H1 (cell line): Measurements from ENCODE around the gene NTN1. TPM values are rescaled to one million over a fixed set of nuclear protein-coding genes. Genes with fewer than 3 reads are reported as not detected.

Source experiments
- CTCF ChIA-PET: fragments of 300-600 bp; sonication (Branson Sonifier 250); formaldehyde crosslinking; loops from one replicate; lab custom pipeline; 2021; ENCODE audit not compliant: partially characterized antibody; lab: Charles Lee
- POLR2A ChIA-PET: fragments of 300-600 bp; sonication (Branson Sonifier 250); formaldehyde crosslinking; loops from one replicate; lab custom pipeline; 2021; ENCODE audit warnings: inconsistent platforms; ENCODE audit not compliant: partially characterized antibody; lab: Charles Lee
- DNase-seq, 2 experiments: peaks; one replicate each; pipeline versions ENCODE4 v3.0.0 to v3.0.0-alpha.2; 2010 to 2022; ENCODE audit warnings: low spot score in 2 of 2, low read depth in 1 of 2, mixed read lengths in 1 of 2
- FAIRE-seq: peaks from 2 replicates; lab custom pipeline; 2011; peaks lifted over from hg19 to GRCh38; lab: Jason Lieb, UNC
- H2AFZ ChIP-seq: 2 replicates; pipeline ENCODE4 v1.8.1; 2012; ENCODE audit warnings: low read length, inconsistent platforms
- H2AK5ac ChIP-seq: 2 replicates; pipeline ENCODE4 v1.6.1; 2013; ENCODE audit warnings: low read depth, low read length
- H2BK120ac ChIP-seq: replicated peaks from 2 replicates; pipeline ENCODE3; 2013; ENCODE audit warnings: low read depth, low read length, inconsistent platforms
- H2BK12ac ChIP-seq: 2 replicates; pipeline ENCODE4 v1.6.1; 2013; ENCODE audit warnings: low read depth, low read length
- H2BK15ac ChIP-seq: 2 replicates; pipeline ENCODE4 v1.6.1; 2013; ENCODE audit warnings: low read length
- H2BK20ac ChIP-seq: 2 replicates; pipeline ENCODE4 v1.6.1; 2013; ENCODE audit warnings: low read length
- H2BK5ac ChIP-seq: 2 replicates; pipeline ENCODE4 v1.6.1; 2013; ENCODE audit warnings: low read depth, low read length
- H3K14ac ChIP-seq: 2 replicates; pipeline ENCODE4 v1.6.1; 2013; ENCODE audit warnings: inconsistent platforms; ENCODE audit not compliant: insufficient read length
- H3K18ac ChIP-seq: 2 replicates; pipeline ENCODE4 v1.6.1; 2013; ENCODE audit warnings: low read length; ENCODE audit errors: extremely low read depth
- H3K23ac ChIP-seq: 2 replicates; pipeline ENCODE4 v1.6.1; 2013; ENCODE audit warnings: inconsistent platforms; ENCODE audit not compliant: insufficient read length
- H3K23me2 ChIP-seq: 2 replicates; pipeline ENCODE4 v1.6.1; 2013; ENCODE audit warnings: low read depth, low read length
- H3K27ac ChIP-seq: 2 replicates; pipeline ENCODE4 v1.6.1; 2011; ENCODE audit warnings: low read depth, low read length, inconsistent platforms
- H3K27me3 ChIP-seq, 4 experiments: replicated peaks in 1 of 4; 1 replicate in 1 of 4; 2 replicates in 3 of 4; pipeline versions ENCODE4 v1.6.1 to v1.8.1; 2011 to 2013; ENCODE audit warnings: low read length in 3 of 4, mild to moderate bottlenecking in 3 of 4, inconsistent platforms in 2 of 4, mixed read lengths in 2 of 4, moderate library complexity in 1 of 4; ENCODE audit not compliant: control insufficient read depth in 3 of 4, insufficient read depth in 3 of 4; ENCODE audit errors: extremely low read depth in 1 of 4
- H3K36me3 ChIP-seq, 4 experiments: 2 replicates each; pipeline versions ENCODE4 v1.6.1 to v1.8.1; 2011 to 2013; ENCODE audit warnings: mild to moderate bottlenecking in 4 of 4, low read length in 3 of 4, moderate library complexity in 2 of 4, control low read depth in 1 of 4, inconsistent platforms in 1 of 4; ENCODE audit not compliant: insufficient read depth in 4 of 4, control insufficient read depth in 2 of 4
- H3K4ac ChIP-seq: replicated peaks from 2 replicates; pipeline ENCODE3; 2013; ENCODE audit warnings: low read length, low read depth, mixed read lengths, inconsistent platforms; ENCODE audit not compliant: insufficient read length
- H3K4me1 ChIP-seq, 4 experiments: replicated peaks in 1 of 4; 1 replicate in 1 of 4; 2 replicates in 3 of 4; pipeline versions ENCODE4 v1.6.1 to v1.8.1; 2011 to 2013; ENCODE audit warnings: low read length in 3 of 4, inconsistent platforms in 2 of 4, mixed read lengths in 1 of 4; ENCODE audit not compliant: insufficient read depth in 4 of 4, control insufficient read depth in 3 of 4
- H3K4me2 ChIP-seq, 2 experiments: 2 replicates each; pipeline versions ENCODE4 v1.6.1 to v1.8.1; 2011 to 2013; ENCODE audit warnings: low read depth in 2 of 2, low read length in 2 of 2, control low read depth in 1 of 2, inconsistent platforms in 1 of 2, mild to moderate bottlenecking in 1 of 2; ENCODE audit not compliant: insufficient read depth in 1 of 2
- H3K4me3 ChIP-seq, 4 experiments: fragments of 200-600, 300-600 bp in 1 of 4; sonication (generic), shearing (Covaris generic), sonication (Bioruptor Twin) in 1 of 4; 2 replicates each; pipeline versions ENCODE4 v1.5.1 to v1.8.1; 2011 to 2016; ENCODE audit warnings: low read length in 4 of 4, low read depth in 3 of 4, control low read depth in 2 of 4, inconsistent platforms in 2 of 4, mild to moderate bottlenecking in 2 of 4, mixed read lengths in 1 of 4, moderate library complexity in 1 of 4; ENCODE audit not compliant: insufficient read depth in 2 of 4; ENCODE audit errors: extremely low read depth in 1 of 4
- H3K56ac ChIP-seq: replicated peaks from 2 replicates; pipeline ENCODE3; 2013; ENCODE audit warnings: low read depth, mild to moderate bottlenecking, mixed read lengths, low read length, inconsistent platforms; ENCODE audit not compliant: insufficient read length
- H3K79me1 ChIP-seq: 2 replicates; pipeline ENCODE4 v1.6.1; 2013; ENCODE audit warnings: low read depth, low read length, control low read depth
- H3K79me2 ChIP-seq, 2 experiments: 2 replicates each; pipeline versions ENCODE4 v1.6.1 to v1.8.1; 2012 to 2013; ENCODE audit warnings: low read length in 2 of 2, mild to moderate bottlenecking in 2 of 2, inconsistent platforms in 1 of 2; ENCODE audit not compliant: insufficient read depth in 2 of 2, control insufficient read depth in 1 of 2
- H3K9ac ChIP-seq, 4 experiments: replicated peaks in 1 of 4; 1 replicate in 1 of 4; 2 replicates in 3 of 4; pipeline versions ENCODE4 v1.6.1 to v1.8.1; 2011 to 2013; ENCODE audit warnings: low read depth in 3 of 4, low read length in 3 of 4, control low read depth in 2 of 4, mild to moderate bottlenecking in 2 of 4, moderate library complexity in 2 of 4, inconsistent platforms in 1 of 4; ENCODE audit errors: extremely low read depth in 1 of 4
- H3K9me3 ChIP-seq, 2 experiments: 2 replicates each; pipeline versions ENCODE4 v1.6.1 to v1.8.1; 2012 to 2013; ENCODE audit warnings: mild to moderate bottlenecking in 2 of 2, moderate library complexity in 2 of 2, control low read depth in 1 of 2, inconsistent platforms in 1 of 2, low read depth in 1 of 2, low read length in 1 of 2, mixed read lengths in 1 of 2; ENCODE audit not compliant: insufficient read depth in 2 of 2
- H4K20me1 ChIP-seq, 2 experiments: replicated peaks in 1 of 2; 2 replicates each; pipeline versions ENCODE3 to v1.8.1; 2011 to 2013; ENCODE audit warnings: inconsistent platforms in 2 of 2, low read length in 2 of 2, mild to moderate bottlenecking in 1 of 2; ENCODE audit not compliant: insufficient read depth in 2 of 2, control insufficient read depth in 1 of 2
- H4K5ac ChIP-seq: 2 replicates; pipeline ENCODE4 v1.6.1; 2013; ENCODE audit warnings: low read length, low read depth, mixed read lengths, inconsistent platforms; ENCODE audit not compliant: insufficient read length
- H4K8ac ChIP-seq: 2 replicates; pipeline ENCODE4 v1.8.0; 2013; ENCODE audit warnings: mild to moderate bottlenecking, moderate library complexity, low read length, inconsistent platforms; ENCODE audit not compliant: insufficient read depth; ENCODE audit errors: extremely low read depth
- H4K91ac ChIP-seq: replicated peaks from 2 replicates; pipeline ENCODE3; 2013; ENCODE audit warnings: low read length, mixed read lengths, inconsistent platforms; ENCODE audit not compliant: insufficient read length
- ASH2L ChIP-seq: fragments of 200-600, 300-600 bp; sonication (generic); IDR thresholded peaks from one replicate; pipeline ENCODE4 v1.7.1; 2017; ENCODE audit warnings: low read length
- CHD1 ChIP-seq: IDR thresholded peaks from 2 replicates; pipeline ENCODE4 v1.6.1; 2012; ENCODE audit warnings: low read depth, low read length, improper control_type of control experiment
- CREB1 ChIP-seq: IDR thresholded peaks from 2 replicates; pipeline ENCODE4 v1.6.1; 2012; ENCODE audit warnings: inconsistent platforms
- CTBP2 ChIP-seq: IDR thresholded peaks from 2 replicates; pipeline ENCODE4 v1.7.0; 2011; ENCODE audit warnings: borderline replicate concordance, mild to moderate bottlenecking, moderate library complexity, mixed read lengths, low read length; ENCODE audit not compliant: insufficient read depth, insufficient read length
- FOSL1 ChIP-seq: IDR thresholded peaks from 2 replicates; pipeline ENCODE4 v1.6.1; 2011; ENCODE audit warnings: mild to moderate bottlenecking, low read depth, low read length, moderate library complexity; ENCODE audit not compliant: insufficient read depth
- KDM4A ChIP-seq: IDR thresholded peaks from one replicate; pipeline ENCODE4 v1.7.1; 2012; ENCODE audit warnings: low read depth, mild to moderate bottlenecking, moderate library complexity, low read length, inconsistent platforms; ENCODE audit not compliant: severe bottlenecking
- RXRA ChIP-seq: IDR thresholded peaks from 2 replicates; pipeline ENCODE4 v1.6.1; 2011; ENCODE audit warnings: low read depth, mild to moderate bottlenecking, low read length, moderate library complexity; ENCODE audit not compliant: insufficient read depth
- SIX5 ChIP-seq: IDR thresholded peaks from 2 replicates; pipeline ENCODE4 v1.6.1; 2011; ENCODE audit warnings: mild to moderate bottlenecking, low read depth, low read length
- SP4 ChIP-seq: IDR thresholded peaks from 2 replicates; pipeline ENCODE4 v1.6.1; 2012; ENCODE audit warnings: low read length, inconsistent platforms
- TEAD4 ChIP-seq: IDR thresholded peaks from 2 replicates; pipeline ENCODE4 v1.6.1; 2012; ENCODE audit warnings: low read depth, low read length, inconsistent platforms, mixed read lengths
- WGBS, 2 experiments: shearing (Covaris generic) in 1 of 2; methylation state at CpG; one replicate each; pipeline versions ENCODE4 v1.1.6 to v1.1.7; 2013 to 2015; ENCODE audit warnings: low lambda C conversion rate in 2 of 2, mixed read lengths in 2 of 2, inconsistent platforms in 1 of 2, low coverage in 1 of 2, missing lambda C conversion rate in 1 of 2; ENCODE audit not compliant: insufficient replicate concordance in 2 of 2, insufficient coverage in 1 of 2, insufficient read length in 1 of 2; ENCODE audit errors: extremely low coverage in 1 of 2, missing lambda C conversion rate in 1 of 2; 5-methylcytosine and 5-hydroxymethylcytosine counted together
- polyA plus RNA-seq, 7 experiments: library from polyadenylated mRNA; depleted of rRNA in 3 of 7; stranded (reverse) in 5 of 7; unstranded in 2 of 7; fragments of >200 nt in 5 of 7; fragments of 200-250 nt in 2 of 7; gene quantifications; 1 replicate in 5 of 7; 2 replicates in 1 of 7; 4 replicates in 1 of 7; pipeline versions ENCODE4 v1.2.1 to v1.2.3, GENCODE V29; 2011 to 2013; ENCODE audit warnings: missing spikeins in 2 of 7, mixed read lengths in 2 of 7
- total RNA-seq: library from RNA; stranded (reverse); fragmentation: NEBNext Ultra II Directional; extraction: Animal tissue kit (Norgen Biotek cat#: 25700); gene quantifications from 2 replicates; pipeline ENCODE4 v1.2.1, GENCODE V29; 2021
- TF ChIP-seq, protein P1 (sequence below): IDR thresholded peaks from 2 replicates; pipeline ENCODE4 v1.6.1; 2012; ENCODE audit warnings: inconsistent platforms
- TF ChIP-seq, protein P2 (sequence below): IDR thresholded peaks from 2 replicates; pipeline ENCODE4 v1.6.1; 2012; ENCODE audit warnings: low read length, inconsistent platforms

NTN1 gene
- total and polyA plus RNA-seq, 2 of the 8 experiments (the other 6 are each of a cell fraction or from before 2014, with no cell fraction given) = 2.0 to 2.3 TPM

DNA sequence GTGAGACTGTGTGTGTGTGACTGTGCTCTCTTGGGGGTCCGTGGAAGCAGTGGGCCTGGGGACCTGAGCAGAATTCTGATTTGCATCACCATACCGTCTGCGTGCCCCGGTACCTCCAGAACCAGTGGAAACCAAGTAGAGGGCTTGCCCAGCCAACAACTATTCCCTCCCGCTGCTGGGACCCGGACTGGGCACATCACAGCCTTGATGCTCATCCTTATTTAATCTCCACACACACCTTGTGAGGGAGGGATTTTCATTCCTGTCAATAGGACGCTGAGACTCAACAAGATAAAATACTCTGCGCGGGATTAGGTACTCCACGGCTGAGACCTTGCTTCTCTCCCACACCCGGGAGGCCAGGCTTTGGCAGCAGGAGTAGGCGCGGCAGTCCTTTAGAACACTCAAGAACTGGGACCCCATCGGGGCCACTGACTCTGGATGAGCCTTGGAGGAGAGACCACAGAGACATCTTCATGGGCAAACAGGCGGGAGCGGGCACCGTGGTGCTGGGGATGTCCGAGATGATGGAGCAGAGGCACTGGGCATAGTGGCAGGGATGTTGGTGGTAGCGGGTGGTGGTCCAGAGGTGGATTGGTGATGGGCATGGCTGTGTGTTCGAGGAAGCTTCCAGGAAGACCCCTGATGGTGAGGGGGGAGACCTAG, 208.0 kb downstream of the NTN1 start:
- no peak overlapping the region for H3K27ac ChIP-seq
- no peaks in the 10 kb centered on the region for H3K79me2 ChIP-seq
- H3K23me2 ChIP-seq = peaks cover 12% of the 10 kb centered on the region
- CTCF ChIA-PET = no interaction called here
- no peak overlapping the region; the same call in 1 of the 2 replicates for H4K8ac ChIP-seq
- no peak overlapping the region for H4K5ac ChIP-seq
- H2AK5ac ChIP-seq = peak overlapping the region; percentile 94; the same call in 1 of the 2 replicates
- H2BK5ac ChIP-seq = no peak overlapping the region
- H3K4ac ChIP-seq = no peak overlapping the region
- no peak overlapping the region for H3K18ac ChIP-seq
- peaks cover 0 to 2% (median 0%) of the 10 kb centered on the region in 4 experiments; a peak in 2 of 7 replicates for H3K27me3 ChIP-seq
- H3K14ac ChIP-seq = no peak overlapping the region
- peak overlapping the region; percentile 37 for H4K91ac ChIP-seq
- no peak overlapping the region for H2BK120ac ChIP-seq
- no peaks in the 10 kb centered on the region for H3K79me1 ChIP-seq
- H3K56ac ChIP-seq = no peak overlapping the region
- no peak overlapping the region for H2AFZ ChIP-seq
- WGBS, 2 experiments = 91% methylated on average over 20 of the region's 20 CpGs; no CpG with 5 or more reads in 1 of the 2 experiments
- H3K36me3 ChIP-seq = peaks cover 0 to 6% (median 0%) of the 10 kb centered on the region in 4 experiments; a peak in 1 of 8 replicates
- no peak overlapping the region for H2BK15ac ChIP-seq
- H2BK12ac ChIP-seq = peak overlapping the region; percentile 27; the same call in 1 of the 2 replicates
- H3K4me1 ChIP-seq = peaks cover 0 to 15% (median 7%) of the 10 kb centered on the region in 4 experiments; a peak in 6 of 7 replicates
- DNase-seq (no peak), FAIRE-seq (no peak)
- no peak overlapping the region for H2BK20ac ChIP-seq
- no peak overlapping the region for H3K4me2 ChIP-seq
- no peaks in the 10 kb centered on the region for H3K9me3 ChIP-seq
- H3K23ac ChIP-seq = no peak overlapping the region
- H4K20me1 ChIP-seq = peaks cover 0 to 17% of the 10 kb centered on the region in 2 experiments
- H3K9ac ChIP-seq = no peak overlapping the region
- no peak overlapping the region for H3K4me3 ChIP-seq
- POLR2A ChIA-PET = no interaction called here
- TF ChIP-seq TEAD4 = no peak
- TF ChIP-seq, protein P1, sequence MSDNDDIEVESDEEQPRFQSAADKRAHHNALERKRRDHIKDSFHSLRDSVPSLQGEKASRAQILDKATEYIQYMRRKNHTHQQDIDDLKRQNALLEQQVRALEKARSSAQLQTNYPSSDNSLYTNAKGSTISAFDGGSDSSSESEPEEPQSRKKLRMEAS = no peak
- TF ChIP-seq SP4 = no peak
- TF ChIP-seq SIX5 = no peak
- TF ChIP-seq CREB1 = no peak
- TF ChIP-seq, protein P2, sequence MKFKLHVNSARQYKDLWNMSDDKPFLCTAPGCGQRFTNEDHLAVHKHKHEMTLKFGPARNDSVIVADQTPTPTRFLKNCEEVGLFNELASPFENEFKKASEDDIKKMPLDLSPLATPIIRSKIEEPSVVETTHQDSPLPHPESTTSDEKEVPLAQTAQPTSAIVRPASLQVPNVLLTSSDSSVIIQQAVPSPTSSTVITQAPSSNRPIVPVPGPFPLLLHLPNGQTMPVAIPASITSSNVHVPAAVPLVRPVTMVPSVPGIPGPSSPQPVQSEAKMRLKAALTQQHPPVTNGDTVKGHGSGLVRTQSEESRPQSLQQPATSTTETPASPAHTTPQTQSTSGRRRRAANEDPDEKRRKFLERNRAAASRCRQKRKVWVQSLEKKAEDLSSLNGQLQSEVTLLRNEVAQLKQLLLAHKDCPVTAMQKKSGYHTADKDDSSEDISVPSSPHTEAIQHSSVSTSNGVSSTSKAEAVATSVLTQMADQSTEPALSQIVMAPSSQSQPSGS = no peak
- no peak for TF ChIP-seq CTBP2
- no peak for TF ChIP-seq RXRA
- TF ChIP-seq FOSL1 = no peak
- no peak for TF ChIP-seq KDM4A
- no peak for TF ChIP-seq ASH2L
- TF ChIP-seq CHD1 = no peak
